GM18498 (cell line): ENCODE results near the gene CMIP.
"Not testable (repeated sequence)": the region's sequence is repeated elsewhere in the genome, so short reads cannot be mapped to it uniquely, and the experiment has no call there.

ENCODE experiments used
- ATAC-seq: cut with Tn5 transposase; IDR thresholded peaks from one replicate; pipeline ENCODE4 v1.9.1; 2021; ENCODE audit warnings: mild to moderate bottlenecking, moderate library complexity; ENCODE audit not compliant: unreplicated experiment

CMIP gene

DNA sequence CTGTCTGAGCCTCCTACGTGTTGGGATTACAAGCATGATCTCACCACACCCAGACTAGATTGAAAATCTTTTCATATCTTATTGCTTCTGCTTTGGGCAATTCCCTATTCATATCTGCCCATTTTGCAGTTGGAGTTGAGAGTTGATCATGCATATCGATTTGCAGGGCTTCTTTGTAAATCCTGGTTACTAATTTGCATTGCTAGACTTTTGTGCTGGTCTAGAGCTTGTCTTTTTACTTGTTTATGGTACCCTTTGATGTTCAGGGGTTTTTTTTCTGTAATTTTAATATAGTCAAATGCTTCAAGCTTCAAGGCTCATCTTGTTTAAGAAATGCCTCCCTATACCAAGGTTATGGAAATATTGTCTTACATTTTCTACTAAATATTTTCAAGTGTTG lies 23.5 kb upstream of the CMIP start:
- ATAC-seq = no peak

DNA sequence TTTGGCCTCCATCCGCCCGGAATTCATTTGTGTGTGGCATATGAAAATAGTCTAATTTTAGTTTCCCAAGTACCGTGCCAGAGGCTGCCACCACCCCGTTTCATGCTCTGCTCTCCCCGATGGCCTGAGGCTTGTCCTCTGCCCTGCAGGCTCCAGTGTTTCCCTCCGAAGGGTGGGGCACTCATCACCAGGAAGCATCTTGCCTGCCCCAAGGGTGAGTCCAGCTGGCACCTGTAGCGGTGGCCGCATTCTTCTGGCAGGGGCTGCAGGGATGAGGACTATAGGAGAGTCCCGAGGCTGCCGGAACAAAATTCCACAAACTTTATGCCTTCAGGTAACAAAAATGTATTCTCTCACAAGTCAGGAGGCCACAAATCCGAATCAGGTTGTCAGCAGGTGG lies 23.1 kb upstream of the CMIP start:
- ATAC-seq = no peak

DNA sequence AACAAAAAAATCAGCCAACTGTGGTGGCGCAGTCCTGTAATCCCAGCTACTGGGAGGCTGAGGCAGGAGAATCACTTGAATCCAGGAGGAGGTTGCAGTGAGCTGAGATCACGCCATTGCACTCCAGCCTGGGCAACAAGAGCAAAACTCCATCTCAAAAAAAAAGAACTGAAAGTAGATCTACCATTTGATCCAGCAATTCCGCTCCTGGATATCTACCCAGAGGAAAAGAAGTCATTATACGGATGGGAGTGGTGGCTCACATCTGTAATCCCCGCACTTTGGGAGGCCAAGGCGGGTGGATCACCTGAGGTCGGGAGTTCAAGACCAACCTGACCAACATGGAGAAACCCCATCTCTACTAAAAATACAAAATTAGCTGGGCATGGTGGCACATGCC lies 22.5 kb upstream of the CMIP start:
- not testable (repeated sequence) for ATAC-seq

DNA sequence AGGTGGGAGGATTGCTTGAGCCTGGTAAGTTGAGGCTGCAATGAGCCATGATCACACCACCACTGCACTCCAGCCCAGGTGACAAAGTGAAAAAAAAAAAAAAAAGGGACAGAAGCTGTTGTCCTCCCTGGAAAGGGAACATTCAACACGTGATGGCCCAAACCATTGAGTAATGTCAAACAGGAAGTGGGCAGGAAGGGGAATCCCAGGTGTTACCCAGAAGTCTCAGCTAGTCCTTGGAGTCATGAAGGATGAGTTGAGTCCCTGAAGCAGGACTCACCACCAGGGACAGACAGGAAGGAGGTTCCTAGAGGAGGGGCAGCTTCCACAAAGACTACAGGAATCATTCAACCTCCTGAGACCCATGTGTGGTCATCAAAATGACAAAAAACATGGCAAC lies 19.8 kb upstream of the CMIP start:
- peak; percentile 52 for ATAC-seq

DNA sequence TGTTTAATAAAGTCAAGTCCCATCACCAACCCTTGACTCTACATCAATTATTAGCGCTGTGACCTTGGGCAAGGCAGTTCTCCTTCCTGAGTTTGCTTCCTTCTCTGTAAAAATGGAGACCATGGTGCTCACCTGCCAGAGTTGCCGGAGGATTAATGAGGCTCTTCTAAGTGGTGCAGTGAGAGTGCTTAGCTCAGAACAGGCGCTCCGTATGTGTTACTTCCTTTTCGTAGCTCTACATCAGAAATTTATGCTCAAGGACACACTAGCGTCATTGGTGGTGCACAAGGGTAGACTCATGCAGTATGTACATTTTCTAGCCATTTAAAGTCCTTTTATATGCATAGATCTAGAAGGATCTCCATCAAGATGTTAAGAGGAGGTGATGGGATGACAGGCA lies 17.4 kb upstream of the CMIP start:
- ATAC-seq = no peak

DNA sequence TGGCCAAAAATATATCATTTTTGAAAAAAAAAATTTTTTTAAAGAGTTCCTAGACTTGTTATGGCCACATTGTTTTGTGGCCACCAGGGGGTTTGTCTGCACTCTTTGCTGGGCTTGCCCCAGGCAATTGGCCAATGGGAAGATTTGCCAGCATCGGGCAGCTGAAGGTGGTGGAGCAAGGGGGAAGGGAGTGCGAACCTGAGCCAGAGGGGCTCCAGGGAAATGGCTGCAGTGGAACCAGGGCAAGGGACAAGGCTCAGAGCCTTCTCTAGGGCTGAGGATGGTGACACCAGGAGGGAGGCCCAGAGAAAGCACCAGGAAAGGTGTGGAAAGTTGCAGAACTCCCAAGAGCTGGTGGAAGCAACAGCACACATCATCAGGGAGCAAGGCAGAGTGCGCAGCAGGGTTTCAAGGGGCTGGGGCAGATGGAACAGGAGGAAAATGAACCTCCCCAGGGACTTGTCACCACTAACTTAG lies 15.5 kb upstream of the CMIP start:
- no peak for ATAC-seq

DNA sequence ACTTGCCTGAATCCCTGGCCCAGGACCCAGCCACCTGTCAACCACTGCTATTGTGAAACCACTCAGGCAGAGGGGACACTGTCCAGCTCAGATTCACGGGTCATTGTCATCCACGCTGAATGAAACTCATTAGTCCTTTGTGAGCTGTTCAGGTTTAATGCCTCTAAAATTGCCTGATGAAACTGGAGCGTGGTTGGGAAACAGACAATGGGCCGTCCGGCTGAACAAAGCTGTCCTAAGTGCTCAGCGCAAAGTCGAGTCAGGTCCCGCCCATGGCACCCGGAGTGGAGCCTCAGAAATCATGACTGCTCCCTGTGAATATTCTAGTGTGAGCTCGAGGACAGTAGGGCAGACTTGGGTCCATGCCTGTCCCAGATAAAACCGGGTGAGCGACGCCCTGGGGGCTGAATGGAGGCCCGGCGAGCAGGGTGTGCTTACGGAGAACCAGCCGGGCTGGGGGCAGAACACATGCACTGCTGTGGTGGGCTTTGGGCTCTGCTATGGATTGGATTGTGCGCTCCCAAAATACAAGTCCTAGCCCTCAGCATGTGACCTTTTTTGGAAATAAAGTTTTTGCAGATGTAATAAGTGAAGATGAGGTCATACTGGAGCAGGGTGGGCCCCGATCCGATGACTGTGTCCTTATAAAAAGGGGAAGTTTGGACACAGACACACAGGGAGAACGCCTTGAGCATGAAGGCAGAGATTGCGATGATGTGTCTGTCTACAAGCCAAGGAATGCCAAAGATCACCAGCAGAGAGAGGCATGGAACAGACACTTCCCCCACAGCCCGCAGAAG lies 12.9 kb upstream of the CMIP start:
- peak; percentile 45 for ATAC-seq

DNA sequence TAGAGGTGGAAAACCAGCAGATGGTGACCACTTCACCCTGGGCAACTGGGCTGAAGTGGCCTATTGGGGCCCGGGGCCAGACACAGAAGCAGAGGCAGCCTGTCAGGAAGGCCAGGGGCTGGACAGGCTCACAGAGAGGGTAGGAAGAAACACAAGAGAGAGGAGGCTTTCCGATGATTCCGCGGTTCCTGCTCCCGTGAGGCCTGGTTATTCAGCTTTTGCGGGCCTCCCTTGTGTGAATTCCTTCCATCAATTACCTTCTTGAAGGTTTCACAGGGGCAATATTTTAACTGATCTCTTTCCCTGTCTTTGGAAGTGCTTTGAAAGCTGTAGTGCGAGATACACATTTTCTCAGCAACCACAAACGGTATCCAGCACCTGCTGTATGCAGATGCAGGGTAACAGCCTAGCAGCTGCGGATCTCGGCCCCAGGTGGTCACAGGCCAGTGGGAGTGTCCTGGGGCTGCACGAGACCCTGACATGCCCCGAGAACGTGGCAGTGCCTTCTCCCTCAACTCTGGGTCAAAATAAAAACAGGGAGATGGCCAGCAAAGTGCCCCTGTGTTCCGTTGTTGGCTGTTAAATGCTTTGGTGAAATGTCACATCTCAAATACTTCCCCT lies 11.6 kb upstream of the CMIP start:
- ATAC-seq = no peak

DNA sequence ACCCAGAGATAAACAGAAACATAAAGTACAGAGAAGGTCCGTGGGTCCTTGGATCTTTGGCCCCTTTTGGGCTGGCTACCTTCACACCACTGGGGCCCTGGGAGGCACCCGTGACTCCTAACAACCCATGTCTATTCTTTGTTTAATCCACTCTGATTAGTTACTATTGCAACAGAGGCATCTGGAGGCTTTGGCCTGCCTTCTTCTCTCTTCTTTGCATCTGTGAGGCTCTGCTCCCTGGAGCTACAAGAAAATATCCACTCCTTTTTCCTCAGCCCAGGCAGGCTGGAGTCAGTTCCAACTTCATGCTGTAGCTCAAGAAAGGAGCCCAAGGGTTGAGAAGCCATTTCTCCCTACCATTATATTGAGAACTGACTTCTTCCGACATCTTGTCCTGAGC lies 9.5 kb upstream of the CMIP start:
- ATAC-seq = no peak

DNA sequence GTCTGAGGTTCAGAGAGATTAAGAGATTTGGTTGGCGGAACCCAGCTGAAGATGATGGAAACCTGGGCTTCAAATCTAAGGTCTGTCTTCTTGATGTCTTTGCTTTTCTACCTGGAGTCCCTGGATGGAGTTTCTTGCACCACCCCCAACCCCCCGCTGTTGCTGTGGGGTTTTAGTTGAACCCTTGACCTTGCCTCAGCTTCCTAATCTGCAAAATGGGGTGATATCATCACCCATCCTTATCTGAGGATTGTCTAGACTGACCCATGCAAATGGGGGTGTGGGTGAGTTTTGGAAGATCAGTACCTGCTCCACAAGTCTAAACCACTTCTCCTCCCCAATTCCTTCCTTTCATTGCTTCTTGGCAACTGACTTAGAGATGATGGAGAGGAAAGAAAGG lies 9.0 kb upstream of the CMIP start:
- ATAC-seq = no peak

DNA sequence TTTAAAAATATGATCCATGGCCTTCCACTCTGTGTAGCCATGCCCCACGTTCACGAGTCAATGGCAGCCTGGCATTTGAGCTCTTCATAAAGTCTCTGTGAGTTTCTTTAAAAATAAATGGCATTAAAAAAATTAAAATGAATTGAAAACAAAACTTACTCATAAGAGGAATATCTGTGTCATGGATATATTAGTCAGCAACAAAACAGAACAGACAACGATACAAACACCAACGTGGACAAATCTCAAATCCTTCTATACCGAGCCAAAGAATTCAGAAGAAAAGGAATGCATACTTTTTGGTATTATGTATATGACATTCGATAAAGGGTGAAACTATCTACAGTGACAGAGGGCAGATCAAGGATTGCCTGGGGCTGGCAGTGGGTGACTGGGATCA lies 8.2 kb upstream of the CMIP start:
- ATAC-seq = no peak

DNA sequence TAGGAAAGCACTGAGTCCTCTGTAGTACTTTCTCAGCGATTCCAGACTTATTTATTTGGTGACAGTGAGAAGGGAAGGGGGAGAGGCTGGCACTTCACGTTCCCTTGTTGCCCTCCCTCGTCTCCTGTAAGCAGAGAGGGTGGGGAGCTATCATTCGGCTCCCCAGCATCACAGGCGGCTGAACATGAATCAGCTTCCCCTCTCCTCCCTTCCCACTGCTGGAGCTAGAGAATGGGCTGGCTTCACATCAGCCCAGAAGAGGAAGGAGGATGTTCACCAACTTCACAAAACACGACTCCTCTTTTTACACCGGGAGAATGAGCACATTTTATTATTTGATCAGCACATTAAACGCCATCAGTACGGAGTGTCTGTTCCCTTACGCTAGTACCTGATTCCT lies 6.7 kb upstream of the CMIP start:
- ATAC-seq = no peak

DNA sequence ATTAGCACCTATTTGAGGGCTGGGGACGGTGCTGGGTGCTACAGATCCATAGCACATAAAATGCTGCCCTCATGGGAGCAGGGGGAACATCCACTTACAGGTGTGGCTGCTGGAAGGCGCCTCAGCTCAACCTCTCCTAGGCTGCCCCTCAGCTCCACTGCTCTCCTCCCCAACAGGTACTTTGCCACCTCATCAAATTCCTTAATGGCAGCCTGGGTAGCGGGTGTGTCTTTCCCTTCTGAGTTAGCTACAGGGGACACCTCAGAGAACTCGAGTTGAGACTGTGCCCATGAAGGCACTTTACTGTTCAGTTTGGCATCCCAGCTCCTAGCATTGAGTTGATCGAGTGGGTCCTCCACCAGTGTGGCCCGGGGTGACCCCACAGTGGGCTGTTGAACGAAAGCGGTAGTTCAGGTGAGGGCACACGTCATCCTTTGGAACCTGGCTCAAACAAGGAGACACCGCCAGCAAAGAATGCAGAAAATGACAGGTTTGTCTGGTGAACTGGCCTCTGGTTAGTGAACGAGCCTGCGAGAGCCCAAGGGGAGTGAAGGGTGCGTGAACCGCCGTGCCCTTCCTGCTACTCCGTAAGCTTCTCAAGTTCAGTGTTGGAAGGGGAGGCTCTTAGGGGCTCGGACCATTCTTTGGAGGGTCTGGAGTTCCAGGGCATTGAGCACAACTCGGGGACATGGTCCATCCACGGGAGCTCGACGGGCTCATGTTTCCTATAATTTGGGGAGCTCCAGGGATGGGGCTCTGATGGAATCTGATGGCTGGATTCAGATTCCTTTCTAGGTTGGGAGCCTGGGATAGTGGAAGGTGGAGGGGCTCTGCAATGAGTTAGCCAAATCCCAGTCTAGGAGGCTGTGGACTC lies 3.5 kb upstream of the CMIP start:
- no peak for ATAC-seq

DNA sequence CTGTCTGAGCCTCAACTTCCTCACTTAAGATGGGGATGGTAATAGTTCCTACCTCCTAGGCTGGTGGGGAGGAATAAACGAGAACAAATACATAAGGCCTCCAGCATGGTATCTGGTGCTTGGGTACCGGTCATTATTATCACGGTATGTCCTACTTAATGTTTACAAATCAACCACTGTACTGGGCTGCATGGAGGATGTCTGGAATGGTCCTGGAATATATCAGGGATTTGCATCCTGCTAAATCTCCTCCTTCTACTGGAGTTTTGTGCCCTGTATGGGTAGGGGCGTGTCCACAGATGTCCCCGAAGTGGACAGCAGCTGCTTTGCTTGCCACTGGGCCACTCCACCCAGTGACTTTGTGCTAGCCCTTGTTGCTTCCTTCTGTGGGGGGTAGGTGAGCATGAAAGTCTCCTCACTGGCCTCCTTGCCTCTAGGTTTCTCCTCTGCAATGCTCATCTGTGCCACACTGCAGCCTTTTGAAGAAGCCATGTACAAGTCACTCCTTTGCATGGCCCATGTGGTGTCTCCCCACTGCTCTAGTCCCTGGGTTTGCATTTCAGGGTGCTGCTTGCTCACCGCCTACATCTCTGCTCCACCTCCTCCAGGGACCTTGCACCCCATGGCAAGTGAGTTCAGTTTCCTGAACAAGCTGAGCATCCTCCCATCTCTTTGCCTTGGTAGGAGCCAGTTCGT lies 2.2 kb upstream of the CMIP start:
- no peak for ATAC-seq

DNA sequence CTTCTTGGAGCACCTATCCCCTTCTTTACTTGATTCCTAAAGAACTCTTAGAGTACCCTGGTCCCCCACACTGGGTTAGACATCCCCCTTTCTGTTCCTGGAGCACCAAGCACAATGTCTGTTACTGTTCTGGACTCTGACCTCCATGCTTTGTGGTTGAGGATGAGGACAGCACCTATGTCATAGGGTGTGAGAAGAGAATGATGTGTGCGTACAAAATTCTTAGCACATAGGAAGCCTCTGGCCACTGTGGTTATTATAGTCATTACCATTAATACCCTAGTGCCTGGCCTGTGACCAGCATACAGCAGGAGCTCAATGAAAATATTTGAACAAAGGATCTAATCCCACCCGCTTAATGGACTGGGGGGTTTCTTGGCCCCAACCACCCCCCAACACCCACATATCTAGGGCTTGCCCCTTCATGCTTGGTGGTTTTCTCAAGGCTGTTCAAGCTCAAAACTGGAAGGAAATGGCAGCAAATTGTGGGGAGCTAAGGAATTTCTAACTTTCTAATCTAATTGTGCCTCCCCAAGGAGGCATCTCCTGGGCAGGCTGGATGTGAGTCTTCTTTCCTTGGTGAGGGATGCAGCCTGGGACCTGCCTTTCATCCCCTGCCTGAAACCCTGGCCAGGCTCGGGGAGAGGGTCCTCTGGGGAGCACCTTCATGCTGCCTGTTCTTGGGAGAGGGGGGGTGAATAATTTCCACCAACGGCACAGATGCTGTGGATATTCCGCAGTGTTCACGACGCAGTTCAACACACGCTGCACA lies 1.5 kb upstream of the CMIP start:
- ATAC-seq = no peak

DNA sequence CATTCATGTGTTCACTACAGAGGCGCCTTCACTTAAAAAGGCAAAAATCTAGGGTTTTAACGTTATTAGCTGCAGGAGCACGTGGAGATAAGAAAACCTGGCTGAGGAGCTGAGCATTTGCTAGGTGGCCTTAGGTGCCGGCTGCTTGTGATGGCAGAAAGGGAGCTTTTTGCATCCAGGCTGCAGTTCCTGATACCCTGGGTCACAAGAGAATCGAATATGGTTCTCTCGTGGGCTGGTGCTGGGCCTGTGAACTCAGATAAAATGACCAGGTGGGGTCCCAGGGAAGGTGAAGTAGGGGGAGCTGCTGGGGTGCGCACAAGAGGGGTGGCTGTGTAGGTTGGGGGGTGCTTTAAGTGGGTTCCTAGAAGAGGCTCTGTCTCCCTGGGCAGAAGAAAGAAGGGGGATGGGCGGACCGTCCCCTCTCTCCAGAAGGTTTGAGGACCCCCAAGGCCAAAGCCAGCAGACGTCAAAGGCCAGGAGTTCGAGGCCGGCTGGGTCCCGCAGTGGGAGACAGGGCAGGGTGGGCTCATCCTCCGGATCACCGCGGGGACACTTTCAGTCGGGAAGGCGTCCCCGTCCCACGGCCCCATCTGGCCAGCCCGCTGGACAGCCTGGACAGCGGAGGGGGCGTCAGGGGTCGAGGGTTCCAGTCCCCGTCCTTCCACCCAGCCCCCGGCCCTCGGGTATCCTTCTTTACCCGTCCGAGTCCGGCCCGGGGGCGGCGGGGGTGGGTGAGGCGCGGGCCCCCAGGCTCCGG lies 740 bp upstream of the CMIP start:
- ATAC-seq = no peak

DNA sequence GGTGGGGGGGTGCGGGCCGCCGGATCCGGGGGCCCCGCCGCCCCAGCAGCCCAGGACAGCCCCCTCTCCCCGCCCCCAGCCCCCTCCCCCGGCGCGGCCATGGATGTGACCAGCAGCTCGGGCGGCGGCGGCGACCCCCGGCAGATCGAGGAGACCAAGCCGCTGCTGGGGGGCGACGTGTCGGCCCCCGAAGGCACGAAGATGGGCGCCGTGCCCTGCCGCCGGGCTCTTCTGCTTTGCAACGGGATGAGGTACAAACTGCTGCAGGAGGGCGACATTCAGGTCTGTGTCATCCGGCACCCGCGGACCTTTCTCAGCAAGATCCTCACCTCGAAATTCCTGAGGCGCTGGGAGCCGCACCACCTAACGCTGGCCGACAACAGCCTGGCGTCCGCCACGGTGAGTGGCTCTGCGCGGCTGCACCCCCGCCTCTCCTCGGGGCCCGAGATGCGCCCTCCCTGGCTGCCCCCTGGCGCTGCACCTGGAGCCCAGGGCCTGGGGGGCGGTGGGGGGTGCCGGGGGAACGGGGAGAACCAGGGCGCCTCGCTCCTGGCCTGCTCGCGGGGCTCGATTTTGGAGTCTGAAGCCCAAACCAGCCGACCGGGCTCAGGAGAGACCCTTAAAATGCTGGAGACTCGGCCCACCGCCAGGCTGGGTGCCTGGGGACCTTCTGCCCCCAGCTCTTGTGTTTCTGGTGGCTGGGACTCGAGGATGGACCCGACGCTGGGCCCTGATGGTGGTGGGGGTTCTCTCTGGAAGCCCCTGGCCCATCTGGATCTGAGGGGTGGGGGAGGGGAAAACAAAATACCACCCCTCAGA lies 744 bp downstream of the CMIP start:
- ATAC-seq = peak; percentile 36

DNA sequence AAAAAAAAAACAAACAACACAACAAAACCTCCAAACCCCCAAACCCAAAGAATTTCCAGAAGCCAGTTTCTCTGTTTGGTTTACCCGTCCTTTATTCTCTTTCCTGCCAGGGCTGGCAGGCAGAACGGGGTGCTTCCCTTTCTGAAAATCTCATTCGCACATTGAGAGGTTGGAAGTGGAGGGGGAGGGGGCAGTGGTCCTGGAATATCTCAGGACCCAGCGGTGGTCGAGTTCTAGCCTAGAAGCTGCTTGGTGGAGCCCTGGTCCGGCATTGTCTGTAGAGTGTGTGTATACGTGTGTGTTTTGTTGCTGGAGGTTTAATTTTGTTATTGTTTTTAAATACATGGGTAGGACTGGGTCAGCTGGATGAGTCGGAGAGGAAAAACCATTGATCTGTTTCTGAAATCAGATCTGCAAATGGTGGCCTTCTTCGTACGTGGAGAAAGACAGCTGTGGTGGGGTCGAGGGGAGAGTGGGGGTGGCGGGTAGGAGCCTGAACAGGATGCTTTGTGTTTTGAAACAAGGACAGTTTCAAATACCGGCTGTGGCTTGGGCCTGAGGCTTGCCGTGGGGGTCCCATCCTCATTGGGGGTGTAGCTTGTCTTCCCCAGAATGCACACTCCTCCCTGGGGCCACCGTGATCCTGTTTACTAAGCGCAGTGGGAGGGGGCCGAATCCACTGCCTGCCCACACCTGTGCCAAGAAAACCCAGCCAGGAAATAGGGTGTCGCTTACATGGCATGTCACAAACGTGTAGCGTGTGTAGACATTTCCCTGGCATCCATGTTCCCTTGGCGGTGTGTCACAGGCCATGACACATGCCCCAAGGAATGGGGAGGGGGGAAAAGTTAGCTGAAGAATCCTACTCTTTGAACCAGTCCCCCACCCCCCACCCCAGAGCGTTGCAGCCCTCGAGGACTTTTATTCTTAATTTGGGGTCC lies 1.6 kb downstream of the CMIP start:
- ATAC-seq = no peak
